HG02973 (cell line): ENCODE data around the gene MIB1.

Experiments
- ATAC-seq: cut with Tn5 transposase; IDR thresholded peaks from one replicate; pipeline ENCODE4 v1.9.1; 2021; ENCODE audit warnings: moderate library complexity; ENCODE audit not compliant: unreplicated experiment

Gene MIB1

GRCh38 chr18:21865043-21865442 is 124.5 kb downstream of the MIB1 start:
- ATAC-seq = no peak

- no peak for ATAC-seq
Observed at GRCh38 chr18:21868770-21869169, 128.2 kb downstream of the MIB1 start.

GRCh38 chr18:21889570-21889969 is 149.0 kb downstream of the MIB1 start:
- no peak for ATAC-seq

GRCh38 chr18:21894619-21895367 is 154.2 kb downstream of the MIB1 start:
- ATAC-seq = no peak

GRCh38 chr18:21896732-21897336 is 156.2 kb downstream of the MIB1 start:
- ATAC-seq = no peak

- no peak for ATAC-seq
Observed at GRCh38 chr18:21897811-21898210, 157.2 kb downstream of the MIB1 start.

- no peak for ATAC-seq
Observed at GRCh38 chr18:21900605-21901352, 160.2 kb downstream of the MIB1 start.

- ATAC-seq = no peak
Observed at GRCh38 chr18:21901423-21901945, 160.9 kb downstream of the MIB1 start.

GRCh38 chr18:21903709-21904108 is 163.1 kb downstream of the MIB1 start:
- no peak for ATAC-seq

- ATAC-seq = no peak
Observed at GRCh38 chr18:21904856-21905255, 164.3 kb downstream of the MIB1 start.

- no peak for ATAC-seq
Observed at GRCh38 chr18:21907451-21907850, 166.9 kb downstream of the MIB1 start.

- no peak for ATAC-seq
Observed at GRCh38 chr18:21908711-21909110, 168.1 kb downstream of the MIB1 start.

- no peak for ATAC-seq
Observed at GRCh38 chr18:21910906-21911305, 170.3 kb downstream of the MIB1 start.

GRCh38 chr18:21911551-21911950 is 171.0 kb downstream of the MIB1 start:
- ATAC-seq = no peak

- ATAC-seq = no peak
Observed at GRCh38 chr18:21912339-21913239, 172.0 kb downstream of the MIB1 start.

- no peak for ATAC-seq
Observed at GRCh38 chr18:21914739-21915319, 174.2 kb downstream of the MIB1 start.

GRCh38 chr18:21915546-21915945 is 175.0 kb downstream of the MIB1 start:
- ATAC-seq = no peak

GRCh38 chr18:21916594-21916993 is 176.0 kb downstream of the MIB1 start:
- ATAC-seq = no peak

GRCh38 chr18:21918693-21919092 is 178.1 kb downstream of the MIB1 start:
- no peak for ATAC-seq
